GM23248 (cell line): ENCODE measurements around the gene POU2AF2.

Source experiments
- EZH2 ChIP-seq: fragments of 200-600 bp; sonication (generic); IDR thresholded peaks from 2 replicates; pipeline ENCODE4 v1.6.1; 2018; ENCODE audit warnings: antibody characterized with exemption, mild to moderate bottlenecking; ENCODE audit not compliant: insufficient read depth, poor library complexity, severe bottlenecking
- EZH2phosphoT487 ChIP-seq: fragments of 200-600 bp; sonication (generic); IDR thresholded peaks from 2 replicates; pipeline ENCODE4 v1.6.1; 2018; ENCODE audit warnings: antibody characterized with exemption, moderate library complexity, mild to moderate bottlenecking, low read depth; ENCODE audit not compliant: insufficient read depth

GRCh38 chr11:111301842-111302118 lies 56.3 kb downstream of the POU2AF2 start:
- TF ChIP-seq EZH2phosphoT487 (no peak), EZH2 (no peak)
